Heart left ventricle (tissue), 16 donors: Measurements from ENCODE around the gene FGF2. TPM values are rescaled to one million over a fixed set of nuclear protein-coding genes. Genes with fewer than 3 reads are reported as not detected.

ENCODE experiments used
- ATAC-seq, 4 donors: fragments of 200-7000 bp; cut with Tn5 transposase; one replicate each; pipeline ENCODE4 v1.9.1; 2020 to 2022; ENCODE audit warnings: moderate library complexity in 4 of 4, mild to moderate bottlenecking in 3 of 4, moderate number of reproducible peaks in 1 of 4
- DNase-seq, 5 donors: peaks; one replicate each; pipeline ENCODE4 v3.0.0-alpha.2; 2020
- H3K27ac ChIP-seq, 12 donors: fragments of 200-600 bp; sonication (generic) in 4 of 12; one replicate each; pipeline versions ENCODE4 v1.5.0 to v1.8.0; 2016 to 2022; ENCODE audit warnings: mild to moderate bottlenecking in 2 of 12
- H3K27me3 ChIP-seq, 9 donors: fragments of 200-600 bp; sonication (generic) in 2 of 9; one replicate each; pipeline versions ENCODE4 v1.5.1 to v1.8.0; 2016 to 2022; ENCODE audit warnings: mild to moderate bottlenecking in 3 of 9
- H3K36me3 ChIP-seq, 9 donors: fragments of 200-600 bp; sonication (generic) in 2 of 9; one replicate each; pipeline versions ENCODE4 v1.5.0 to v1.8.0; 2018 to 2022; ENCODE audit warnings: mild to moderate bottlenecking in 2 of 9
- H3K4me1 ChIP-seq, 12 donors: fragments of 200-600 bp; sonication (generic) in 4 of 12; one replicate each; pipeline versions ENCODE4 v1.5.0 to v1.8.0; 2016 to 2022; ENCODE audit warnings: mild to moderate bottlenecking in 3 of 12
- H3K4me3 ChIP-seq, 12 donors: fragments of 200-600 bp; sonication (generic) in 4 of 12; one replicate each; pipeline versions ENCODE4 v1.5.0 to v1.8.0; 2017 to 2022; ENCODE audit warnings: mild to moderate bottlenecking in 9 of 12, moderate library complexity in 4 of 12
- H3K9me3 ChIP-seq, 12 donors: fragments of 200-600 bp; sonication (generic) in 4 of 12; one replicate each; pipeline versions ENCODE4 v1.5.0 to v1.8.0; 2016 to 2022; ENCODE audit warnings: mild to moderate bottlenecking in 1 of 12
- POLR2A ChIP-seq, 2 donors: fragments of 450-650 bp; IDR thresholded peaks; one replicate each; pipeline ENCODE4 v1.6.1; 2017; ENCODE audit warnings: antibody characterized with exemption in 2 of 2, mild to moderate bottlenecking in 2 of 2, moderate library complexity in 2 of 2
- WGBS, 4 donors: extraction: QIAGEN DNeasy Blood & Tissue Kit in 2 of 4; methylation state at CpG; one replicate each; pipeline versions ENCODE4 v1.1.5 to v1.1.7; 2013 to 2018; 5-methylcytosine and 5-hydroxymethylcytosine counted together
- intact Hi-C, 10 donors: fragments of 100-400 bp; cut with DNase I; formaldehyde crosslinking; loops; one replicate each; pipeline versions ENCODE4 v1.11.1 to v1.14.2; 2022
- polyA plus RNA-seq, 2 donors: library from polyadenylated mRNA; stranded (reverse); fragments of 200-250 nt; gene quantifications; one replicate each; pipeline ENCODE4 v1.2.3, GENCODE V29; 2013
- total RNA-seq, 9 donors: library from RNA; depleted of rRNA in 2 of 9; stranded (reverse); fragments of >200 nt in 2 of 9; fragmentation: NEBNext Ultra II Directional in 3 of 9; extraction: Animal tissue kit (Norgen Biotek cat#: 25700) in 3 of 9; gene quantifications; one replicate each; pipeline versions ENCODE4 v1.1.0 to v1.2.4, GENCODE V29; 2016 to 2023
- TF ChIP-seq, protein P1 (sequence below), 12 donors: fragments of 200-600 bp; sonication (generic) in 4 of 12; IDR thresholded peaks; one replicate each; pipeline versions ENCODE4 v1.5.0 to v1.8.0; 2018 to 2022; ENCODE audit warnings: antibody characterized with exemption in 12 of 12, mild to moderate bottlenecking in 5 of 12
- donor health status: ischemic (EF 13 %, LVEDD 7.1; RV severe dilation, severe dysfunction).
- donor health status: healthy with polysubstance abuse.
- donor health status: DM: no; HTN: yes; CAD: no.
- donor health status: DM: no; HTN: no; CAD: no.
- donor health status: ischemic (EF 25% LVEDD 6.9; RV normal size, moderate dysfunction).
- donor health status: ischemic (EF 25% LVEDD 5.7; RV mildly dilated, moderate dysfunction).
- donor health status: healthy.
- donor health status: DM: yes; HTN: yes; CAD: no.
- donor health status: ischemic (EF 35%, LVEDD 5.7; RV mildly dilated, moderate dysfunction).
- donor health status: nonischemic (EF 11% LVEDD 7.7; RV severe dilation, severe dysfunction).
- donor health status: DM: yes; HTN: yes; CAD: no.
- donor health status: PGD.
- donor health status: ischemic (EF 29% LVEDD 5.4; RV normal size, mild dysfunction).
- donor health status: nonischemic (EF 23%, LVEDD 6.1; RV moderate dilation, normal function).

FGF2 gene
- total and polyA plus RNA-seq, 11 donors = 2.2 to 14.4 (median 5.9) TPM

DNA sequence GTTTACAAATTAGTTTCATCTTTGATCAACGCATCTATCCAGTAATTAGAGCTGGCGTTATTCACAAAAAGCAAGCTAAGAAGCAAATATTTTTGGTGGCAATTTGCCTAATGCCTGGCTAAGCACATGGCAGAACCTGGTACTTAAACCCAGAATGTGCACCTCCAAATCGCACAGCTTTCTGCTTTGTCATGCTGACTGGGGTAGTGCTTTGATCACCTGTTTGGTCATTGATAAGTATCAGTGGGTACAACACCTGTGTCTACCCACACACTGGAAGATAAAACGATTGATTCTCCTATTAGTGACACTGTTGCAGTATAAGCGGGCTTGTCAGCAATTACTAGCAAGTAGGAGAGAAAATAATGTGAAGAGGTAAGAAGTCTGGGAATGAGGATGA, 93.8 kb downstream of the FGF2 start:
- intact Hi-C loops = loop anchor here in 8 of 10 donors (5.0 to 10.0 kb wide), 7 partner anchors 93 to 1344 kb away; partner anchors contain the start of genes BBS12 (in 3 of the 8) and FGF2 (in 2 of the 8)
- Histone ChIP-seq H3K27ac (no peak overlapping the region), H3K36me3 (peaks cover 0 to 20% (median 8%) of the 10 kb centered on the region in 9 donors), H3K27me3 (no peaks in the 10 kb centered on the region), H3K4me1 (peaks cover 0 to 21% (median 12%) of the 10 kb centered on the region in 12 donors), H3K9me3 (no peaks in the 10 kb centered on the region), H3K4me3 (no peak overlapping the region)
- no peak for TF ChIP-seq POLR2A (IDR thresholded peaks at IDR 0.05)
- TF ChIP-seq, protein P1, sequence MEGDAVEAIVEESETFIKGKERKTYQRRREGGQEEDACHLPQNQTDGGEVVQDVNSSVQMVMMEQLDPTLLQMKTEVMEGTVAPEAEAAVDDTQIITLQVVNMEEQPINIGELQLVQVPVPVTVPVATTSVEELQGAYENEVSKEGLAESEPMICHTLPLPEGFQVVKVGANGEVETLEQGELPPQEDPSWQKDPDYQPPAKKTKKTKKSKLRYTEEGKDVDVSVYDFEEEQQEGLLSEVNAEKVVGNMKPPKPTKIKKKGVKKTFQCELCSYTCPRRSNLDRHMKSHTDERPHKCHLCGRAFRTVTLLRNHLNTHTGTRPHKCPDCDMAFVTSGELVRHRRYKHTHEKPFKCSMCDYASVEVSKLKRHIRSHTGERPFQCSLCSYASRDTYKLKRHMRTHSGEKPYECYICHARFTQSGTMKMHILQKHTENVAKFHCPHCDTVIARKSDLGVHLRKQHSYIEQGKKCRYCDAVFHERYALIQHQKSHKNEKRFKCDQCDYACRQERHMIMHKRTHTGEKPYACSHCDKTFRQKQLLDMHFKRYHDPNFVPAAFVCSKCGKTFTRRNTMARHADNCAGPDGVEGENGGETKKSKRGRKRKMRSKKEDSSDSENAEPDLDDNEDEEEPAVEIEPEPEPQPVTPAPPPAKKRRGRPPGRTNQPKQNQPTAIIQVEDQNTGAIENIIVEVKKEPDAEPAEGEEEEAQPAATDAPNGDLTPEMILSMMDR (IDR thresholded peaks at IDR 0.05) = no peak
- ATAC-seq (no peak), DNase-seq (no peak)
- WGBS, 4 donors = 93 to 98% (median 94%) methylated on average over 5 of the region's 5 CpGs

- TF ChIP-seq, protein P1 (IDR thresholded peaks at IDR 0.05) = no peak
- TF ChIP-seq POLR2A (IDR thresholded peaks at IDR 0.05) = no peak
- peak overlapping the region in 7 of 12 donors; percentile 69 to 86 (median 81) for H3K27ac ChIP-seq
- DNase-seq (no peak), ATAC-seq (no peak)
- peaks cover 0 to 21% (median 12%) of the 10 kb centered on the region in 12 donors for H3K4me1 ChIP-seq
- no peaks in the 10 kb centered on the region for H3K9me3 ChIP-seq
- 84 to 92% (median 90%) methylated on average over 5 of the region's 5 CpGs for WGBS, 4 donors
- H3K4me3 ChIP-seq = peak overlapping the region in 10 of 12 donors; percentile 77 to 95 (median 85)
- peaks cover 0 to 12% (median 4%) of the 10 kb centered on the region in 9 donors for H3K36me3 ChIP-seq
- no peaks in the 10 kb centered on the region for H3K27me3 ChIP-seq
- intact Hi-C loops = loop anchor here in 8 of 10 donors (5.0 to 10.0 kb wide), 7 partner anchors 94 to 1344 kb away; partner anchors contain the start of genes BBS12 (in 3 of the 8) and FGF2 (in 2 of the 8)
Measured at GRCh38 chr4:122921300-122921699, 94.7 kb downstream of the FGF2 start.

GRCh38 chr4:122921971-122922876, 95.6 kb downstream of the FGF2 start, which contains the start of gene NUDT6:
Gene NUDT6, minus strand, starts transcription at chr4:122922597. Its CDS starts 25 bp downstream, at chr4:122922572.
- peak; percentile 57 to 78 (median 70) for DNase-seq
- Histone ChIP-seq H3K36me3 (peaks cover 0 to 3% (median 0%) of the 10 kb centered on the region in 9 donors), H3K27me3 (no peaks in the 10 kb centered on the region), H3K27ac (peak within 1 kb of the TSS; percentile 62 to 86 (median 77)), H3K9me3 (no peaks in the 10 kb centered on the region), H3K4me3 (peak within 1 kb of the TSS; percentile 68 to 95 (median 85)), H3K4me1 (peaks cover 0 to 21% (median 12%) of the 10 kb centered on the region in 12 donors)
- TF ChIP-seq, protein P1 (IDR thresholded peaks at IDR 0.05) = no peak
- TF ChIP-seq POLR2A (IDR thresholded peaks at IDR 0.05) = no peak
- intact Hi-C loops = loop anchor here in 8 of 10 donors (2.0 to 10.0 kb wide), 9 partner anchors 95 to 1343 kb away; partner anchors contain the start of genes BBS12 (in 3 of the 8) and FGF2 (in 3 of the 8)
- ATAC-seq = peak; percentile 91 to 94 (median 92)
- 0 to 1% (median 1%) methylated on average over 31 to 63 of the region's 63 CpGs for WGBS, 4 donors
